HL-60/S4 (cell line): Measurements from ENCODE around the gene HAPSTR1.
"Not testable (repeated sequence)": the region's sequence is repeated elsewhere in the genome, so short reads cannot be mapped to it uniquely, and the experiment has no call there.

Experiments used
- in situ Hi-C: fragments of 300-500 bp; cut with MboI; formaldehyde crosslinking; loops from 2 replicates; pipeline ENCODE4 v1.14.3; 2022; ENCODE audit warnings: low sequenced_read_pairs

HAPSTR1 gene

DNA sequence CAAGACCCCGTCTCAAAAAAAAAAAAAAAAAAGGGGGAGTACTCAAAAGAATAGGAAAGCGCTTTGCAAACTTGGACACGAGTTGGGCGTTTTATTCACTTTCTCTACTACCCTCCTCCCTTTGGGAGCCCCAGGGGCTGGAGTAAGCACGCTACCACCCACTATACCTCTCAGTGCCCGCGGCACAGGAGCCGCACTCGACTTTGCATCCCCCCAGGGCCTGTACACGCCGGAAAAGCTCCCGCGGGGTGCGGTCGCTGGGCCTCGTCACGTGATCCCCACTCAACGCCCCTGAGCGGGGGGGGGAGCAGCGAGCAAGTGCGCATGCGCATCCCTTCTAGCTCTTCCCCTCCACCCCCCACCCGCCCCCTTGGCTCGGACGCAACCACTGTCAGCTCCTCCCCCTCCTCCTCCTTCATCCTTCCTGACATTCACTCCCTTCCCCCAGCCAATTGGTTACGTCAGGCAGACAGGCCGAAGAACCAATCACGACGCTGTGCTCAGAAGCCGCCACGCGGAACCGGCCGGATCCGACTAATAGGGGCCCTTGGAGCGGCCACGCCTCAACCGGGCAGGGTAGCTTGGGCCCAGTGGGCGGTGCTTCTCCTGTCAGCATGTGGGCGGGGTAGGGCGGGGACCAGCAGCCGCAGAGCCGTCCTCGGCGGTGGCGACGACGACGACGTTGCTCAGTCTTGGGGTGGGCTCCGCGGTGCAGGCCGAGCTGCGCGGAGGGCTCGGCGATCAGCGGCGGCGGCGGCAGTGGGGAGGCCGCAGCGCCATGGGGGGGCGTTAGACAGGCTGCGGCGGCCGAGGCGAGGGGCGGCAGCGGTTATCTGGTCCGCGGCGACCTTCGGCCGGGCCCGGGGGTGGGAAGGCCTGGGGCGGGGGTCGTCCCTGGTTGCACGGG is at the start of gene HAPSTR1:
TSS of gene HAPSTR1 (plus strand) at position 685 of the 907 bp plus-strand sequence. CDS start 401 bp downstream, outside the sequence.
- in situ Hi-C loops = no loop called here

- in situ Hi-C loops = no loop called here
Observed at GRCh38 chr16:9042533-9042932, 48.9 kb upstream of the HAPSTR1 start.

- in situ Hi-C loops = no loop called here
Observed at GRCh38 chr16:9042964-9043680, 48.3 kb upstream of the HAPSTR1 start.

DNA sequence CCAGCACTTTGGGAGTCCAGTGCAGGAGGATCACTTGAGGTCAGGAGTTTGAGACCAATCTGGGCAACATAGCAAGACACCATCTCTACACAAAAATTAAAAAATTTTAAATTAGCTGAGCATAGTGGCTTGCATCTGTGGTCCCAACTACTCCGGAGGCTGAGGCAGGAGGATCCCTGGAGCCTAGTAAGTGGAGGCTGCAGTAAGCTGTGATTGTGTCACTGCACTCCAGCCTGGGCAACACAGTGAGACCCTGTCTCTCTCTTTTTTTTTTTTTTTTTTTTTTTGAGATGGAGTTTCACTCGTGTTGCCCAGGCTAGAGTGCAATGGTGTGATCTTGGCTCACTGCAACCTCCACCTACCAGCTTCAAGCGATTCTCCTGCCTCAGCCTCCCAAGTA is 45.9 kb upstream of the HAPSTR1 start:
- in situ Hi-C loops = not testable (repeated sequence)

DNA sequence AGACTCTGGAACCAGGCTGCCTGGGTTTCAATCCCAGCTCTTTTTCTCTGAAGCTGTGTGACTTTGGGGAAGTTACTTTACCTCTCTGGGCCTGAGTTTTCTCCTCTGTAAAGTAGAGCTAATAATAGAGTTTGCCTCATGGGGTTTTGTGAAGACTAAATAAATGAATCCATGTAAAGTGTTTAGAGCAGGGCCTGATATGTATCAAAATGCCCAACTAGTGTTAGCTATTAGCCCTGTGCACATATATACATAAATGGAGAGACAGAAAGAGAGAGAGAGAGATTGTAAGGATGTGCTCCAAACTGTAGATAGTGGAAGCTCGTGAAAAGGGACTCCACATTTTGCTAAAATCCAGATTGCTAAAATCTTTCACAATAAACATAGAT is 44.8 kb upstream of the HAPSTR1 start:
- in situ Hi-C loops = no loop called here

DNA sequence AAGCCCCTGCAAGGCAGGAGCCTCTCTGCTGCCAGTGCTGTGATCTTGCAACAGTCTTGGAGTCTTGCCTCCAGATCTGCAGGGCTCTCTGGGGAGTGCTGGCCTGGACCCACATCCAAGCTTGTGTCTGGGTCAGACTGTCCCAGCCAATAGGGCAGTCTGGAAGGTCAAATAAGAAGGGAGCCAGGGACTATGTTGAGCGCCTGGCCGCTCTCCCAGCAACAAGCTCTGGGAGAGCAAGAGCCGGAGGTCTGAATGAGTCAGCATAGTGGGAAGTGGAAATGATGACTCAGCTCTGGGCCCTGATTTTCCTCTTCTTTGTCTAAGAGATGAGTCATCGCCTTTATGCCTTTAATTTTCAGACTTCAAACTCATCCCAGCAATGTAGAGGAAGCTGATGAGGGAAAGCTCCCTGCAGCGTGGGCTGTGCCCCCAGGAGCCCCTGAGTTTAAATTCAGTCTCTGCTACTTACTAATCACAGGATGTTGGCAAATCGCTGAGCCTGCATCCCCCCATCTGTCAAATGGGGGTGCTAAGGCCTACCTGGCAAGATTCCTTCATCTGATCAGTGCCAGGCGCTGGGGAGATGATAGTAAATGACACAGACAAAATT is 43.6 kb upstream of the HAPSTR1 start:
- in situ Hi-C loops = no loop called here

DNA sequence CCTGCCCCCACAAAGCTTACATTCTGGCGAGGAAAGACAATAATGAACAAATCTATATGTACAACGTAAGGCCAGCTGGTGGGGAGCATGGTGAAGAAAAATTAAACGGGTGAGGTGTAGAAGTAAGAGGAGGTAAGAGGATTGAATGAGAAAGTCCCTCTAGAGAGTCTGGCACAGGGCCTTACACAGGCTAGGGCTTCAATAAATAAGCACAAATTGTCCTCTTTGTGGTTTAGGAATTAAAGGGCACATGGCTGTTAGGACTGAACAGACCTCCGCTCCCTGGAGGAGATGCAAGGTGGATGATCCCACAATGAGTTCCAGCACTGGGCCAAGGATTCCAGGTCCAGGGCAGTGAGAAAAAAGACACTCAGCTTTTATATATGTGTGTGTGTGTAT is 43.1 kb upstream of the HAPSTR1 start:
- in situ Hi-C loops = no loop called here

GRCh38 chr16:9049241-9049640 is 42.2 kb upstream of the HAPSTR1 start:
- in situ Hi-C loops = no loop called here

GRCh38 chr16:9050102-9050830 is 41.2 kb upstream of the HAPSTR1 start:
- in situ Hi-C loops = no loop called here

- in situ Hi-C loops = no loop called here
Observed at GRCh38 chr16:9053006-9053601, 38.3 kb upstream of the HAPSTR1 start.

DNA sequence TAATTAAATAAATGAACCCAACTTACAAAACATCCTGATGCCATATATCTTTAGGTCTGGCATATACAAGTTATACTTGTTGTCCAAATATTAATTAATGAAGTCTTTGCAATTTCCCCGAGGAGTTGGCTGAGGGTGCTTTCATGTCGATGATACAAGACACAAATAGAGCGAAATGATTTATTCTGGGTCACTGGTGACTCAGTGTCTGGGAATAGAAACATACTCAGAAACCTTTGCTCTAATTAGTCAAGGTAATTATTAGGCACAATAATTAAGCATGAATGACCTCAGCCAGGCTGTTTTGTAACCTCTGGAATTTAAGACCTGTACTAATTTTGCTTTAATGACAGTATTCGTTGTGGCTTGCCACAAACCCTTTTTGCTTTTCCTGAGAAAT is 37.0 kb upstream of the HAPSTR1 start:
- in situ Hi-C loops = no loop called here

DNA sequence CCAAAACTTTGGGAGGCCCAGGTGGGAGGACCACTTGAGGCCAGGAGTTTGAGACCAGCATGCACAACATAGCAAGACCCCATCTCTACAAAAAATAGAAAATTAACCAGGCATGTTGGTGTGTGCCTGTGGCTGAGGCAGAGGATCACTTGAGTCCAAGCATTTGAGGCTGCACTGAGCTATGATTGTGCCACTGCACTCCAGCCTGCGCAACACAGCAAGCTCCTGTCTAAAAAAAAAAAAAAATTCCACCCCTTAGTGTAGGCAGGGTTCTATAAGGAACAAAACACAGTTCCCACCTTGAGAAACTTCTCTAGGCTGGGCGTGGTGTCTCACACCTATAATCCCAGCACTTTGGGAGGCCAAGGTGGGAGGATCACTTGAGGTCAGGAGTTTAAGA is 36.3 kb upstream of the HAPSTR1 start:
- in situ Hi-C loops = no loop called here

DNA sequence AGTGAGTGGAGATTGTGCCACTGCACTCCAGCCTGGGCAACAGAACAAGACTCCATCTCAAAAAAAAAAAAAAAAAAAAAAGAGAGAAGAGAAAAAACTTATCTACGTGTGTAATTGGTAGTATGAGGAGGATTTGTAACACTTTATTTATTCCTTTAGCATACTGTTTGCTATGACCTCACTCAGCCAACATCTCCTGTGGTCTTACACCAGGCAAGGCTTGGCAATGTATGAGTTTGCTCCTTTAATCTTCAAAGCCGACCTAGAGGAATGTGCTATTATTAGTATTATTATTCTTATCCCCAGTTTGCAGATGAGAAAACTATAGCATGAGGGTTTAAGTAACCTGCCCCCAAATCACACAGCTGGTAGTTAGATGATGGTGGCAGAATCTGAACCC is 35.8 kb upstream of the HAPSTR1 start:
- in situ Hi-C loops = no loop called here

- in situ Hi-C loops = no loop called here
Observed at GRCh38 chr16:9056061-9056460, 35.4 kb upstream of the HAPSTR1 start.

GRCh38 chr16:9058211-9058610 is 33.2 kb upstream of the HAPSTR1 start:
- in situ Hi-C loops = no loop called here

DNA sequence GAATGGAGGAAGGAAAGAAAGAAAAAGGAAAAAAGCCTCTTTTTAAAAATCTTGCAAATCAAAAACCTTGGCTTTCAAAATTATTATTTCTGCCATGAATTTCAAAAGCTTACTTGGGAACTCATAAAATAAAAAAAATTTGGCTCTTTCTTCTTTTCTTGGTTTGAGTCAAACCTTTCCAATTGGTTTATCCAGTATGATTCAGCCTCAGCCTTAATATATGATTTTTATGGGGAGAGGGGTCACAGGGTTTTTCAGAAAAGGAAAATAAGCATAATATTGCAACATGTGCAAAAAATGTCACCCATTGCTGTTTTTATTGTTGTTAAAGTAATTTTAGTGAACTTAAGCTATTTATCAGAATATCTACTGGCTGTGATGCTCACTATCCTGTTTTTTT is 31.2 kb upstream of the HAPSTR1 start:
- in situ Hi-C loops = no loop called here

- in situ Hi-C loops = no loop called here
Observed at GRCh38 chr16:9061358-9061813, 30.1 kb upstream of the HAPSTR1 start.

DNA sequence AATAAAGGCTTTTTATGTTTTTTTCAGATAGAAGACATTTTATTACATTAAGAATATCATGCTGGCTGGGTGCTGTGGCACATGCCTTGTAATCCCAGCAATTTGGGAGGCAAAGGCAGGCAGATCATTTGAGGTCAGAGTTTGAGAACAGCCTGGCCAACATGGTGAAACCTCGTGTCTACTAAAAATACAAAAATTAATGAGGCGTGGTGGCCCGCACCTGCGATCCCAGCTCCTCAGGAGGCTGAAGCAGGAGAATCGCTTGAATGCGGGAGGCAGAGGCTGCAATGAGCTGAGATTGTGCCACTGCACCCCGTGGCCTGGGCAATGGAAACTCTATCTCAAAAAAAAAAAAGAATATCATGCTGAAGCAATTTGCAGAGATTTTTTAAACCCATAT is 29.1 kb upstream of the HAPSTR1 start:
- in situ Hi-C loops = no loop called here

DNA sequence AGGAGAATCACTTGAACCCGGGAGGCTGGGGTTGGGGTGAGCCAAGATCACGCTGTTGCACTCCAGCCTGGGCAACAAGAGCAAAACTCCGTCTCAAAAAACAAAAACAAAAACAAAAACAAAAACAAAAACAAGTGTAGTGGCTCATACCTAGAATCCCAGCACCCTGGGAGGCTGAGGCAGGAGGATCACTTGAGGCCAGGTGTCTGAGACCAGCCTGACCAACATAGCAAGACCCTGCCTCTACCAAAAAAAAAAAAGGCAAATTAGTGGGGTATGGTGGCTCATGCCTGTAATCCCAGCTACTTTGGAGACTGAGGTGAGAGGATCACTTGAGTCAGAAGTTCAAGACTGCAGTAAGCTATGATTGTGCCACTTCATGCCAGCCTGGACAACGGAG is 26.4 kb upstream of the HAPSTR1 start:
- in situ Hi-C loops = no loop called here

DNA sequence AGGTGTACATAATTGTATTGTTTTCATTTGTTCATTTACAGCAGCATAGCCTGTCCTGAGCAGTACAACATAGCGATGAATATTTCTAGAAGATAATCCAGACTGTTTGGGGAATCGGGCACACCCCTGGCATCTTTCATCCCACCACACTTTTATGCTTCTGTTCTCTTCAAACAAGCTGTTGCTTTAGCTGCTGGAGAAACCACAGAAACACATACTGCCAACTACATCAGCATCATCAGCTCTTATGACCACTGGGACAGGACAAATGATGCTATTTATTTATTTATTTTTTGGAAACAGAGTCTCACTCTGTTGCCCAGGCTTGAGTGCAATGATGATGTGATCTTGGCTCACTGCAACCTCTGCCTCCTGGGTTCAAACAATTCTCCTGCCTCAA is 22.6 kb upstream of the HAPSTR1 start:
- in situ Hi-C loops = no loop called here

GRCh38 chr16:9070254-9070653 is 21.2 kb upstream of the HAPSTR1 start:
- in situ Hi-C loops = no loop called here
